ENCODE data around the gene MLNR.
A peak's percentile ranks its signal among the peaks of the same experiment; 100 is the strongest.

MLNR gene

GRCh38 chr13:49216334-49216733 is 3.8 kb upstream of the MLNR start:
- DNase-seq (ENCODE audit: low read depth in 1 of 2, low spot score in 1 of 2), result peak in 1 of 2 experiments; percentile 67
- TF ChIP-seq SPI1 (IDR thresholded peaks at IDR 0.05; ENCODE audit: borderline replicate concordance, low read depth), result peak; percentile 59; the same call in 1 of the 2 replicates
- no peak for TF ChIP-seq REST (IDR thresholded peaks at IDR 0.05; ENCODE audit: insufficient replicate concordance, low read depth)
- Histone ChIP-seq H3K27ac (replicated peaks) (peak overlapping the region; percentile 83), H3K4me3 (replicated peaks; ENCODE audit: insufficient read depth, low read length) (no peak overlapping the region), H3K27me3 (ENCODE audit: insufficient read depth, poor library complexity, severe bottlenecking) (peaks cover 3% of the 10 kb centered on the region)

GRCh38 chr13:49217962-49218492 is 2.1 kb upstream of the MLNR start:
- H3K27me3 ChIP-seq (ENCODE audit: insufficient read depth, poor library complexity, severe bottlenecking), result peaks cover 3% of the 10 kb centered on the region
- no peak for TF ChIP-seq SPI1 (IDR thresholded peaks at IDR 0.05; ENCODE audit: borderline replicate concordance, low read depth)
- TF ChIP-seq REST (IDR thresholded peaks at IDR 0.05; ENCODE audit: insufficient replicate concordance, low read depth), result no peak
- no peak for TF ChIP-seq GABPA (IDR thresholded peaks at IDR 0.05; ENCODE audit: low read depth)
- TF ChIP-seq POLR2AphosphoS5 (IDR thresholded peaks at IDR 0.05; ENCODE audit: low read depth), result no peak
- no peak for TF ChIP-seq CTCF (IDR thresholded peaks at IDR 0.05; ENCODE audit: insufficient read depth, low read length)
- H3K4me3 ChIP-seq (replicated peaks; ENCODE audit: insufficient read depth, low read length), result no peak overlapping the region
- no peak overlapping the region for H3K27ac ChIP-seq (replicated peaks)
- DNase-seq (ENCODE audit: low read depth in 1 of 2, low spot score in 1 of 2), result no peak

- DNase-seq (ENCODE audit: low read depth in 1 of 2, low spot score in 1 of 2), result no peak
- peaks cover 3% of the 10 kb centered on the region for H3K27me3 ChIP-seq (ENCODE audit: insufficient read depth, poor library complexity, severe bottlenecking)
- no peak for TF ChIP-seq GABPA (IDR thresholded peaks at IDR 0.05; ENCODE audit: low read depth)
- no peak for TF ChIP-seq SPI1 (IDR thresholded peaks at IDR 0.05; ENCODE audit: borderline replicate concordance, low read depth)
- TF ChIP-seq CTCF (IDR thresholded peaks at IDR 0.05; ENCODE audit: insufficient read depth, low read length), result no peak
- no peak for TF ChIP-seq POLR2AphosphoS5 (IDR thresholded peaks at IDR 0.05; ENCODE audit: low read depth)
- no peak for TF ChIP-seq REST (IDR thresholded peaks at IDR 0.05; ENCODE audit: insufficient replicate concordance, low read depth)
- no peak overlapping the region for H3K27ac ChIP-seq (replicated peaks)
- no peak overlapping the region for H3K4me3 ChIP-seq (replicated peaks; ENCODE audit: insufficient read depth, low read length)
These were observed 1.6 kb upstream of the MLNR start for GRCh38 chr13:49218493-49219051.
